Uterus (tissue), 2 donors: Measurements from ENCODE around the gene DNAJA4.

Experiments
- POLR2A ChIP-seq, 2 donors: fragments of 450-650 bp; IDR thresholded peaks; one replicate each; pipeline ENCODE4 v1.6.1; 2016; ENCODE audit warnings: antibody characterized with exemption in 2 of 2, mild to moderate bottlenecking in 1 of 2, moderate library complexity in 1 of 2
- TF ChIP-seq, protein P1 (sequence below), 4 experiments: fragments of 200-600 bp in 2 of 4; fragments of 450-650 bp in 2 of 4; sonication (generic) in 2 of 4; IDR thresholded peaks; one replicate each; pipeline ENCODE4 v1.5.1; 2016 to 2019; ENCODE audit warnings: antibody characterized with exemption in 4 of 4, mild to moderate bottlenecking in 2 of 4, moderate library complexity in 1 of 4

DNA sequence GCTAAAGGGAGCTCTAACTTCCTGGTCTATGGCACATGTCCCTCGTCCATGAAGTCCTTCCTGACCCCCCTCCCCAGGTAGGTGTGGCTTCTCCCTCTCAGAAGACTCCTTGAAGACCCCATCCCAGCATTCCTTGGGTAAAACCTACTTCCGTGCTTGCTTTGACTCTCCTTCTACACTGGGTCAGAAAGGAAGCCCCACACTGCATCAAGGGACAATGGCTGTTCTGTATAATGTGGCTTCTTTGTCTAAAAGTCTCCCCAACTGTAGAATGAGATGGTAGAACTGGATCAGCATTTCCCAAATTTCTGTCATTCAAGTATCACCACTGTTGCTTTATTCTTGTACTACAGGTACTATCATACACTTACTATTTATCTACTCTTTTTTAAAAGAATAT, 3.9 kb upstream of the DNAJA4 start:
- TF ChIP-seq, protein P1, sequence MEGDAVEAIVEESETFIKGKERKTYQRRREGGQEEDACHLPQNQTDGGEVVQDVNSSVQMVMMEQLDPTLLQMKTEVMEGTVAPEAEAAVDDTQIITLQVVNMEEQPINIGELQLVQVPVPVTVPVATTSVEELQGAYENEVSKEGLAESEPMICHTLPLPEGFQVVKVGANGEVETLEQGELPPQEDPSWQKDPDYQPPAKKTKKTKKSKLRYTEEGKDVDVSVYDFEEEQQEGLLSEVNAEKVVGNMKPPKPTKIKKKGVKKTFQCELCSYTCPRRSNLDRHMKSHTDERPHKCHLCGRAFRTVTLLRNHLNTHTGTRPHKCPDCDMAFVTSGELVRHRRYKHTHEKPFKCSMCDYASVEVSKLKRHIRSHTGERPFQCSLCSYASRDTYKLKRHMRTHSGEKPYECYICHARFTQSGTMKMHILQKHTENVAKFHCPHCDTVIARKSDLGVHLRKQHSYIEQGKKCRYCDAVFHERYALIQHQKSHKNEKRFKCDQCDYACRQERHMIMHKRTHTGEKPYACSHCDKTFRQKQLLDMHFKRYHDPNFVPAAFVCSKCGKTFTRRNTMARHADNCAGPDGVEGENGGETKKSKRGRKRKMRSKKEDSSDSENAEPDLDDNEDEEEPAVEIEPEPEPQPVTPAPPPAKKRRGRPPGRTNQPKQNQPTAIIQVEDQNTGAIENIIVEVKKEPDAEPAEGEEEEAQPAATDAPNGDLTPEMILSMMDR (IDR thresholded peaks at IDR 0.05) = no peak
- TF ChIP-seq POLR2A (IDR thresholded peaks at IDR 0.05) = no peak
